HTR-8/SVneo (cell line): ENCODE results near the gene CFAP299.

Source experiments
- DNase-seq: peaks from one replicate; pipeline ENCODE4 v3.0.0; 2011; ENCODE audit warnings: low spot score, mixed read lengths; ENCODE audit not compliant: insufficient read length
- FAIRE-seq: peaks from 2 replicates; lab custom pipeline; 2011; peaks lifted over from hg19 to GRCh38; lab: Jason Lieb, UNC

Gene CFAP299

GRCh38 chr4:80967346-80967745 is 631.8 kb downstream of the CFAP299 start:
- FAIRE-seq (no peak), DNase-seq (no peak)

- FAIRE-seq, result no peak
Measured at GRCh38 chr4:80980239-80980638, 644.7 kb downstream of the CFAP299 start.

DNA sequence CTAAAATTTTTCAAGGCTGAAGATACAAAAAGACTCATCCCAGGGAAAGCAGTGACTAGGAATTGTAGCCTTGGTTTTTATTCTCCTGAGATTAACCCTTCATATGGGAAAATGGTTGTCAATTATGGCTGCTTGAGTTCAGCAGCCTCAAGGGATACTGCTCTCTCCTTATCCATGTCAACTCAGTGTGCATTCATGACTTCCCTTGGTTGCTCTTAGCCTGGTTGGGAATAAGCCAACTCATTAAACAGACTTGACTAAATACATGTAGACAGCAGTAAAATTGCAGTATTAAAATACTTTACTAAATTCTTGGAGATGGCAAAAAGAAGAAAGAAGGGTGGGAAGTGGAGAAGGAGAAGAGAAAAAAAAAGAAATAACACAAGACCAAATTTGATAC is 650.5 kb downstream of the CFAP299 start:
- FAIRE-seq (no peak), DNase-seq (no peak)

More at GRCh38 chr4:80980239-80980638, 644.7 kb downstream of the CFAP299 start:
- DNase-seq, result no peak

GRCh38 chr4:80989921-80990544 is 654.5 kb downstream of the CFAP299 start:
- no peak for FAIRE-seq
- DNase-seq, result peak; percentile 0

GRCh38 chr4:80990851-80991250 is 655.3 kb downstream of the CFAP299 start:
- no peak for DNase-seq
- no peak for FAIRE-seq

GRCh38 chr4:80999943-81000342 is 664.4 kb downstream of the CFAP299 start:
- DNase-seq, result no peak
- no peak for FAIRE-seq

GRCh38 chr4:81003597-81004111 is 668.1 kb downstream of the CFAP299 start:
- DNase-seq (no peak), FAIRE-seq (no peak)

- no peak for FAIRE-seq
Measured at GRCh38 chr4:81007417-81007816, 671.9 kb downstream of the CFAP299 start.

More at GRCh38 chr4:81007417-81007816, 671.9 kb downstream of the CFAP299 start:
- no peak for DNase-seq
